CD4-positive, alpha-beta T cell treated with Interferon alpha-2 for 1 hour (primary cell): ENCODE results near the gene APOBEC3B.
"Not testable (repeated sequence)": the region's sequence is repeated elsewhere in the genome, so short reads cannot be mapped to it uniquely, and the experiment has no call there.

Experiments
- DNase-seq, 2 donors: peaks; one replicate each; pipeline ENCODE4 v3.0.0-alpha.2; 2020 to 2022

The APOBEC3B gene

DNA sequence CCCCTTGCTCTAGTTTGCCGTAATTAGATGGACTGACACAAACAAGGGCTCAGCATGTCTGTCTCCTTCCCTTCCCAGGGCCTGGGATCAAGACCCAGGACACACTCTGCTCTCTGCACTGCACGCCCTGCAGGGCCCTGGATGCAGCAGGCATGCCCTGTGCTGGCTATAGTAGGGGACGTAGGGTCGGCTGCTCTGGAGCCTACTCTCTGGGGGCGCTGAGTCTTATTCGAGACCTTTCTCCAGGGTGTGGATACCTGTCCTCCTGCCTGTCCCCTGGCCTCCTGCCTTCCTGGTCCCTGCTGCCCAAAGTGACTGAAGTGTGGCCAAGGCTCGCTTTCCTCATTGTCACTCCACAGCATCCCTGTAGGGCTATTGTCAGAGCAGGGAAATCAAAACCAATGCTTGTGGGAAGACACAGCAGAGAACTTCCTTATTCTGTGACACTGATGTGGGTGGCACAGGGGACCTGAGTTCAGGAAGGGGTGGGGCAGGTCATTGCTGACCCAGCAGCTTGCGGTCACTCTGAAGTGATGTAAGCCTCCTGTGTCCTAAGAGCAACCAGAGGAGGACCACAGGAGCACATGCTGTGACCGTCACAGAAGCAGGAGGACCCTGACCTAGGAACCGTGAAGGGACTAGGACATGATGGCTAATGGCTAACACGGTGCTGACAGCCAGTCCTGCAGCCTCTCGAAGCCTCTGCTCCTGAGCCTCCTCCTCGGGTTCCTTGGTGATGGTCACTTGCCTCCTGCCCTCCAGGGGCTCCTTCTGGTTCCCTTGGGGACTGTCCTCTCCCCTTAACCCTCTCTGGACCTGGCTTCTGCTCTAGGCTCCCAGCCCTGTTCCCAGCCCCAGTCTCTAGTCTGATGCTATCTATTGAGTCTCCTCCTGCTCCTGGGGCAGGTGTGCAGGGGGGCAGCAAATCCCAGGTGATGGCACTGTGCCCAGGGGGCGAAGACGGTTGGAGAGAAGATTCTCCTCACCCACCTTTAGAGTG, 14.4 kb upstream of the APOBEC3B start:
- DNase-seq: peak; percentile 39 to 86

DNA sequence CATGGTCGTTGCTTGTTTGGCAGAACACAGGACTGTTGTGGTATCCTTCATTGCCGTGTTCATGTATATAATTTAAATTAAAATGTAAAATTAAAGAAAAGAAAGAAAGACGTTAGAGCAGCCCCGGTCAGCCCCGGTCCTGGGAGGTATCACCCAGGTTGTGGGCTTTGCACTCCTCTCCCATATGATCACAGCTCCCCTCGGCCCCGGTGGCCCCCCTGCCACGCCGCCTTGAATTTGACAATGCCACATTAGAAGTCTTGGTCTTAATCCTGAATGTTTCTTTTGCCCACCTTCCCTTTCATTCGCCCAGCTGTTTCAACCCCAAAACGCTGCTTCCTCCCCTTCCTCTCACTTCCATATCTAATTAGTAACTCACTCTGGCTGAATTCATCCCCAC, 13.3 kb upstream of the APOBEC3B start:
- no peak for DNase-seq

- no peak for DNase-seq
Measured at GRCh38 chr22:38970551-38970950, 11.6 kb upstream of the APOBEC3B start.

GRCh38 chr22:38971202-38971601, 10.9 kb upstream of the APOBEC3B start:
- DNase-seq: no peak

DNA sequence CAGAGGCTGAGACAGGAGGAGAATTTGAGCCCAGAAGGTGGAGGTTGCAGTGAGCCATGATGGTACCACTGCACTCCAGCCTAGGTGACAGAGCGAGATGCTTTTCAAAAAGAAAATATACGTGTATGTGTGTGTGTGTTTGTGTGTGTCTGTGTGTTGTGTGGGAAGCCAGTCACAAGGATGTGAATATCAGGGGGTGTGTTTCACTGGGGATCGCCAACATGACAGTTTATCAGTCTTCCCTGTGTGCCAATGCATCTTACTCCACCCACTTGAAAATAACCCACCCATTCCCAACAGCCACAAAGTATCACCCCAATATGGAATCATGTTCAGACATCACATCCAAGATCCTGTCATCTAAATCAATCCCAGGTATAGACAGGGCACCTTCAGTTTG, 10.4 kb upstream of the APOBEC3B start:
- no peak for DNase-seq

DNA sequence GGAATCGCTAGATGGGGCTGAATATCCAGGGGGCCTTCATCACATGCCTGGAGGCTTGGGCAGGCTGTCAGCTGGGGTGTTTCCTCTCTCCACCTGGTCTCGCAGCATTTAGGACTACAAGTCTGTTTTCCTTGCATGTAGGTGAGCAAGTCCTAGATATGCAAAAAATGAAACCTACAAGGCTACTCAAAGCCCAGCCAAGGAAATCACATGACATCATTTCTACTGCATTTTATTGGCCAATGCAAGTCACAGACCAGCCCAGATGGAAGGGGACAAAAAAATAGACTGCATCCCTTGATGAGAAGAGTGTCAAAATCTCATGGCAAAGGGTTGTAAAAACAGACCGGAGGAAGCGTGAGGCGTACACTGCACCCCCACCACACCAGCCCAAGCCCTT, 9.6 kb upstream of the APOBEC3B start:
- no peak for DNase-seq

DNA sequence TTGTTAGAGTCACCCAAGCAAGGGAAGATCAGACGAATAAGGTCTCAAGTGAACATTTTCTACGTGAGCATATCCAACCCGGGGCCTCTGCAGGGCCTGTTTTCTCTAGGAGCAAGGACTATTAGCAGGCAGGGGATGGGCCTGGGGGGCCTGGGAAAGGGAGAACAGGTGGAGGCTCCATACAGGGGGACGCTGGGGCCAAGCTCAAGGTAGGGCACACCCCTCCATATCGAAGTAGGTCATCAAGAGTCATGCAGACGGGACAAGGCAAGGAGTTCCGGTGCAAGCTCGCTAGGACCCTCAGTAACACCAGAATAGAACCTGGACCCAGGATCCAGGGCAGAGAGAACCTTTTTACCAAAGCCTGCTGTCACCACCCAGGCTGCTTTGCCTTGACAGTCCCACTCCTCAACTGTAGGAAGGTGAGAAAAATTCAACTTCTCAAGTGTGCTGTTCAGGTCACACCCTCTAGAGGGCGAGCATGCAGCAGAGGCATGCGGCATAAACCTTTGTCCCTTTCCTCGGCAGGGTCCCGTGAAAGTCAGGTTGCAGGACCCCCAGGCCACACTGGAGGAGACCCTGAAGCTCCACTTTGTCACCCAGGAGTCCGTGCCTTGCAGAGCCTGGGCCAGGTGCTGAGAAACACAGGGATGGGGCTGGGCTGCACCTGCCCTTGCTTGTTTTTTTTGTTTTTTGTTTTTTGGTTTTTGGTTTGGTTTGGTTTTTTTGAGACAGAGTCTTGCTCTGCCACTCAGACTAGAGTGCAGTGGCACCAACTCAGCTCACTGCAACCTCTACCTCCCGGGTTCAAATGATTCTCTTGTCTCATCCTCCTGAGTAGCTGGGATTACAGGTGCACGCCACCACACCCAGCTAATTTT, 8.6 kb upstream of the APOBEC3B start:
- DNase-seq: peak; percentile 50 to 70

GRCh38 chr22:38974170-38974825, 7.8 kb upstream of the APOBEC3B start:
- DNase-seq: no peak

DNA sequence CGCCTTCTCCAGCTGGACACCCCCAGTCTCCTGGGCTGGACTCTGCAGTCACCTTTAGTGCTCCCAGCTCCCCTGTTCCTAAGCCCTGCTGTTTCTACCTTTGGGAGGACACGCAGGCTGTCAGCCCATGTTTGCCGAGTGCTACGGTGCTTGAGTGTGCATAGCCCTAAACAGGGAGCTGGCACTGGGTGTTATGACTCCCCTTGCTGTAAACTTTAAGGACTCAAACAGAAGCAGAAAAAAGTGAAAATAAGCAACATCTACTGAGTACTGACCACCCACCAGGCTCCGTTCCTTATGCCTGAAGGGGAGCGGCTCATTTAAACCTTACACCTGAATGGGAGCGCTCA, 7.3 kb upstream of the APOBEC3B start:
- no peak for DNase-seq

DNA sequence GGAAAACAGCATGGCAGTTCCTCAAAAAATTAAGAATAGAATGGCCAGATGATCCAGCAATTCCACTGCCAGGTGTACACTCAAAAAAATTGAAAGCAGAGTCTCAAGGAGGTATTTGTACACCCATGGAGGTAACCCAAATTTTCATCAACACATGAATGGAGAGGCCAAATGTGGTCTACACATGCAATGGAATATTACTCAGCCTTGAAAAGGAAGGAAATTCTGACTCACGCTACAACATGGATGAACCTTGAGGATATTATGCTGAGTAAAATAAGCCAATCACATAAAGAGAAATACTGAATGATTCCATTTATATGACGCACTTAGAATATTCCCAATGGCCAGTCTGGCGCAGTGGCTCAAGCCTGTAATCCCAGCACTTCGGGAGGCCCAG, 4.9 kb upstream of the APOBEC3B start:
- not testable (repeated sequence) for DNase-seq

GRCh38 chr22:38980587-38980986, 1.6 kb upstream of the APOBEC3B start:
- not testable (repeated sequence) for DNase-seq

- no peak for DNase-seq
Measured at GRCh38 chr22:38981005-38981991, 849 bp upstream of the APOBEC3B start.

GRCh38 chr22:38984224-38984623, 2.1 kb downstream of the APOBEC3B start:
- DNase-seq: no peak

DNA sequence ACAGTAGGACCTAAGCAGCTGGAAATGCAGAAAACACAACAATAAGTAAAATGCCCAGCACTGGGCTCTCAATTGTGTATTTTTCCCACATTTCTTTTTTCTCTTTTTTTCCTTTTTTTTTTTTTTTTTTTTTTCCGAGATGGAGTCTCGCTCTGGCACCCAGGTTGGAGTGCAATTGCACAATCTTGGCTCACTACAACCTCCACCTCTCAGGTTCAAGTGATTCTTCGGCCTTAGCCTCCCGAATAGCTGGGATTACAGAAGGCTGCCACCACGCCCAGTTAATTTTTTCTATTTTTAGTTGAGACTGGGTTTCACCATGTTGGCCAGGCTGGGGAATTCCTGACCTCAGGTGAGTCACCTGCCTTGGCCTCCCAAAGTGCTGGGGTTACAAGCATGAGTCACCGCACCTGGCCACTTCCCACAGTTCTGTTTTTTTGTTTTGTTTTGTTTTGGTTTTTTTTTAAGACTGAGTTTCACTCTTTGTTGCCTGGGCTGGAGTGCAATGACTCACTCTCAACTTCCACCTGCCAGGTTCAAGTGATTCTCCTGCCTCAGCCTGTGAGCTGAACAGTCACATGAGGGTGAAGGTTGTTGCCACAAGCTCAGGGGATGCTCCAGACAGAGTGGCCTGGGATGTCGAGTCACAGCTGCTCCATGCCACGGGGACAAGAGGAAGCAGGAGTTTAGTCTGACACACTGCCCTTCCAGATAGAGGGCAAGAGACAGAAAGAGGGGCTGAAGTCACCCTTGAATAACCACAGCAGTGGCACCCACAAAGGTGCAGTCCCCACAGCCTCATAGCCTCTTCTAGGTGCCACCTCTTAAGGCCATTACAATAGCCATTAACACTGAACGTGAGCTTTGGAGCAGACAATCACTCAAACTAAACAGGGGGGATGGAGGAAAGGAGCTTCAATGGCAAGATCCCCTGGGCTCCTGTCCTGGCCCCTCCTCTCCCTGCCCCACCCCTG, 2.9 kb downstream of the APOBEC3B start:
- peak; percentile 78 to 89 for DNase-seq

DNA sequence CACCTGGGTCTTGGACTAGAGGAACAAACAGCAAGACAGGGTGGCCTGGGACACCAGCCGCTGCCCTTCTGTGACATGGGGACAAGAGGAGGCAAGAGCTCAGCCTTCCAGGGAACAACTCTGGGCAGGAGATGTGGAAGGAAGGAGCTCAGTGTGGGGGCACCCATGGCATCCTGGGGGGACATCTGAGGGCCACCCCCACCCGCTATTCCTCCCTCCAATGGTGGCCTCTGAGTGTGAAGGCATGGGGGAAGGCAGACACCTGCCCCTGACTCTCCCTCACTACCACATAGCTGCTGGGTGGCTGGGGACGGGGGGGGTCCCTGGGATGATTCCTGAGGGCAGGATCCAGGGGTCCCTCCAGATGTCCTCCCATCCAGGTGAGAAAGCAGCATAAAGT, 4.5 kb downstream of the APOBEC3B start:
- no peak for DNase-seq

DNA sequence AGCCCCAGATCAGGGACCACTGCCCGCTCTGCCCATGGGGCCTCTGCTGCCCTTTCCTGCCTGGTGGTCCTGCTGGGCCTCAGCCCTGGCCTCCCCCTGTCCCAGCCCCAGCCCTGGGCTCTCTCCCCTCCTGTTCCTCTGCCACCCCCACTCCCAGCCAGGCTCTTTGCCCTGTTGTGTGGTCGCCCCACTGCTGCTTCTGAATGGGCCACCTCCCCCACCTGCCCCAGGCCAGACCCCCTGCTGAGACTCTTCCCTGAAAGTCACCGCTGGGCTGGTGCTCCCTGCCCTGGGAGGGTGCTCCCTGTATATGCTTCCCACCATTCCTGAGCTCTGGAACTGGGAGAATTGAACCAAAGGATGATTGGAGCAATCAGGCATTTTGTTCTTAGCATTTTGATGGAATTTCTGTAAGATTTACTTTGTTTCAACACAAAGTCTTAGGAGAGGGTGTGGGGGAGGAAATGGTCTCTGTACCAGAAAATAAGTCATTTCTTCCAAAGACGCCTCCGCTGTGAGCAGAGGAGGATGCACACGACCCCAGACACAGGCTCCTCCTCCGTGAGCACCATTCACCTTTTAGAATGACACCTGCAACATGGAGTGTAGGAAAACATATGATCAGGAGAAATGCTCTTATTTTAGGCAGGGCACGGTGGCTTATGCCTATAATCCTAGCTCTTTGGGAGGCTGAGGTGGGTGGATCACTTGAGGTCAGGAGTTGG, 5.2 kb downstream of the APOBEC3B start:
- DNase-seq: no peak

GRCh38 chr22:38989466-38989865, 7.3 kb downstream of the APOBEC3B start:
- peak in 1 of 2 donors; percentile 26 for DNase-seq

DNA sequence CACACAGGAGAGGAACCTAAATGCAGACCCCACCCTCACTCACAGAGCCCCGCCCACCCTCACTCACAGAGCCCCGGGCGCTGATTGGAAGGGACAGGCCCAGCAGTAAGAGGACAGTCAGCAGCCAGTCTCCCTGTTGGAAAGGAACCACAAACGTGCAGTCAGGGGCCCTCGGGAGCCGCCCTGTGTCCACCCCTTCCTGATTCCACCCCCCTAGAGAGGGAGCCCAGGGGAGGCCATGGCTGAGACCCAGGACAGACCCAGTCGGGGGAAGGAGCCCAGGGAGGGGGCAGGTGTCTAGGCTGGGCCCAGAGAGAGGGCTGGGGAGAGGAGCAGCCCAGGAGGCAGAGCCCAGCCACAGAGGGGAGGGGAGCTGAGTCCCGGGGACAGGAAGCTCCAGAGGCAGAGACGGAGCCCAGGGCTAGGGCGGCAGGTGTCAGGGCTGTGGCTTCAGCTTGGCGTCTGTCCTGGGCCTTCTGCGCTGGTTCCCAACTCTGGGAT, 10.8 kb downstream of the APOBEC3B start:
- not testable (repeated sequence) for DNase-seq

GRCh38 chr22:38996105-38996504, 14.0 kb downstream of the APOBEC3B start:
- DNase-seq: no peak

DNA sequence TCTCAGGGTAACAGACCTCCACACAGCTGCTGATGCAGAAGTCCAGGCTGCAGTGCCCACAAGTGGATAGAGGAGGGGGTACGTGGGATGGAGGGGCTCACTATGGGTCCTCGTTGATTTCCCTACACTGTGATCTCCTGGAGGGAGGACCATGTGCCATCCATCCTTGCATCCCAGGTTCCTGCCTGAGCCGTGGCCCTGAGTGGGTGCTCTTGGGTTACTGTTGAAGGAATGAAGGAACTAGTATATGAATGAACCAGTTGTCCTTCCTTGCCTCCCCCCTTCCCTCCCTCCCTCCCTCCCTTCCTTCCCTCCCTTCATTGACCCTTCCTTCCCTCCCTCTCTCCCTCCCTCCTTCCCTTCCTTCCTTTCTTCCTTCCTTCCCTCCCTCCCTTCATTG, 15.4 kb downstream of the APOBEC3B start:
- no peak for DNase-seq
